CD8-positive, alpha-beta memory T cell (primary cell): ENCODE data around the gene BCL2L2. TPM values are rescaled to one million over a fixed set of nuclear protein-coding genes. Genes with fewer than 3 reads are reported as not detected.

ENCODE experiments used
- CTCF ChIA-PET: fragments of 350-600 bp; sonication (Branson Sonifier 250); formaldehyde crosslinking; loops from one replicate; lab custom pipeline; 2021; ENCODE audit warnings: antibody characterized with exemption; lab: Charles Lee
- POLR2A ChIA-PET: fragments of 350-600 bp; sonication (Branson Sonifier 250); formaldehyde crosslinking; loops from one replicate; lab custom pipeline; 2021; ENCODE audit warnings: antibody characterized with exemption; lab: Charles Lee
- DNase-seq, 5 donors: peaks; one replicate each; pipeline versions ENCODE4 v3.0.0 to v3.0.0-alpha.2; 2020 to 2022; ENCODE audit warnings: mixed read lengths in 1 of 5
- H3K27ac ChIP-seq: one replicate; pipeline ENCODE4 v1.7.0; 2013; ENCODE audit warnings: low read depth, mild to moderate bottlenecking, low read length, moderate library complexity
- H3K27me3 ChIP-seq: 2 replicates; pipeline ENCODE4 v1.7.0; 2013; ENCODE audit warnings: low read length, mild to moderate bottlenecking; ENCODE audit not compliant: insufficient read depth, poor library complexity, severe bottlenecking
- H3K36me3 ChIP-seq: 2 replicates; pipeline ENCODE4 v1.7.0; 2013; ENCODE audit warnings: mild to moderate bottlenecking, low read length, moderate library complexity; ENCODE audit not compliant: insufficient read depth
- H3K4me1 ChIP-seq: 2 replicates; pipeline ENCODE4 v1.7.0; 2013; ENCODE audit warnings: mild to moderate bottlenecking, low read length, moderate library complexity; ENCODE audit not compliant: insufficient read depth
- H3K4me3 ChIP-seq: 2 replicates; pipeline ENCODE4 v1.7.0; 2013; ENCODE audit warnings: mild to moderate bottlenecking, low read length
- H3K9me3 ChIP-seq: 2 replicates; pipeline ENCODE4 v1.7.0; 2013; ENCODE audit warnings: mild to moderate bottlenecking, low read length
- H3K27ac Mint-ChIP-seq, 8 donors: one replicate each; pipeline ENCODE4 v1.8.0; 2020 to 2021; ENCODE audit warnings: mixed read lengths in 8 of 8, mild to moderate bottlenecking in 6 of 8, inconsistent platforms in 3 of 8, moderate library complexity in 3 of 8
- H3K27me3 Mint-ChIP-seq, 2 donors: one replicate each; pipeline ENCODE4 v1.8.0; 2020 to 2021; ENCODE audit warnings: mixed read lengths in 2 of 2, mild to moderate bottlenecking in 1 of 2, moderate library complexity in 1 of 2
- H3K36me3 Mint-ChIP-seq, 3 donors: one replicate each; pipeline ENCODE4 v1.8.0; 2020 to 2021; ENCODE audit warnings: mixed read lengths in 3 of 3, inconsistent platforms in 1 of 3, mild to moderate bottlenecking in 1 of 3
- H3K4me1 Mint-ChIP-seq, 3 donors: one replicate each; pipeline ENCODE4 v1.8.0; 2020 to 2021; ENCODE audit warnings: mixed read lengths in 3 of 3, inconsistent platforms in 1 of 3, mild to moderate bottlenecking in 1 of 3
- H3K4me3 Mint-ChIP-seq, 7 donors: one replicate each; pipeline ENCODE4 v1.8.0; 2020 to 2021; ENCODE audit warnings: mixed read lengths in 7 of 7, mild to moderate bottlenecking in 6 of 7, moderate library complexity in 4 of 7, inconsistent platforms in 2 of 7
- H3K9me3 Mint-ChIP-seq, 5 donors: one replicate each; pipeline ENCODE4 v1.8.0; 2020 to 2022; ENCODE audit warnings: mixed read lengths in 5 of 5, mild to moderate bottlenecking in 3 of 5, moderate library complexity in 2 of 5, inconsistent platforms in 1 of 5
- polyA plus RNA-seq: library from polyadenylated mRNA; unstranded; fragments of 300-500 nt; fragmentation: Illumina TruSeq; gene quantifications from one replicate; pipeline ENCODE4 v1.2.3, GENCODE V29; 2021
- total RNA-seq, 2 experiments: library from RNA; stranded (reverse); gene quantifications; one replicate each; pipeline ENCODE4 v1.2.3, GENCODE V29; 2021

BCL2L2 gene
- total and polyA plus RNA-seq, 3 experiments from 2014 or later: 0.29 to 1.0 (median 0.86) TPM

DNA sequence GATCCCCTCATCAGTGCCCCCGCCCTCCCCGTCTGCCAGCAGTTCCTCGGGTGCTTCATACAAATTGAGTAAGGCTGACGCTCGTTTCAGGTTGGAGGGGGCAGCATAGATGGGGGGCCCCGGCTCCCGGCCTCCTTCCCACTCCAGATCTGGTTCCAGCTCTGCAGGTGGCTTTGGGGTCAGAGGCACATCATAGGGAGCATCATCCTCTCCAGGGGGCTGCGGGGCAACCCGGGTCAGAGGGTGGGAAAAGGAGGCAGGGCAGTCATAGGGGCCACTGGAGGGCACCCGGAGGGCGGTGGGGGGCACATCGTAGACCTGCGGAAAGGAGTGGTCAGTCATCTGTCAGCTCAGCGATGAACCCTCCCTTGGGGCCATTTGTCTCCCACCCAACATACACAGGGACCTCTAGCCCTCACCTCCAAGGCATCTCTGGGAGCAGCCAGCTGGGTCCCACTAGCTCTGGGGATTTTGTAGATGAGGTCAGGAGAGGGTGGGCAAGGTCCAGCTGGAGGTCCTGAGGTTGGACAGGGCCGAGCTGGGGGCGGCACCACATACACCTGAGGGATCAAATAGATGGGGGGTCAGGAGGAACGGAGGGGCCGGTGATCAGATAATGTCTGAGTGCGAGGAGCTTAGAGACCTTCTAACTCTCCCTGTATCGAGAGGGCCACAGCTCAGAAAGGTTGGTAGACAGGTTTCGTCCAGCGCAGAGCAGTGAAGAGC, 53.3 kb downstream of the BCL2L2 start:
- Mint-ChIP-seq H3K4me3 (no peak overlapping the region), H3K36me3 (no peaks in the 10 kb centered on the region), H3K9me3 (peaks cover 0 to 2% (median 0%) of the 10 kb centered on the region in 5 donors), H3K4me1 (no peaks in the 10 kb centered on the region), H3K27me3 (peaks cover 24 to 40% of the 10 kb centered on the region in 2 donors), H3K27ac (peak overlapping the region in 1 of 8 donors; percentile 84)
- Histone ChIP-seq H3K4me1 (no peaks in the 10 kb centered on the region), H3K9me3 (no peaks in the 10 kb centered on the region), H3K27me3 (peaks cover 6% of the 10 kb centered on the region), H3K36me3 (no peaks in the 10 kb centered on the region), H3K27ac (no peak overlapping the region), H3K4me3 (no peak overlapping the region)
- CTCF ChIA-PET: interaction anchor here (0.9 kb wide), 1 partner anchor 29 kb away, joined by 3 read pairs; no protein-coding TSS in a partner anchor
- POLR2A ChIA-PET: no interaction called here
- DNase-seq: no peak

DNA sequence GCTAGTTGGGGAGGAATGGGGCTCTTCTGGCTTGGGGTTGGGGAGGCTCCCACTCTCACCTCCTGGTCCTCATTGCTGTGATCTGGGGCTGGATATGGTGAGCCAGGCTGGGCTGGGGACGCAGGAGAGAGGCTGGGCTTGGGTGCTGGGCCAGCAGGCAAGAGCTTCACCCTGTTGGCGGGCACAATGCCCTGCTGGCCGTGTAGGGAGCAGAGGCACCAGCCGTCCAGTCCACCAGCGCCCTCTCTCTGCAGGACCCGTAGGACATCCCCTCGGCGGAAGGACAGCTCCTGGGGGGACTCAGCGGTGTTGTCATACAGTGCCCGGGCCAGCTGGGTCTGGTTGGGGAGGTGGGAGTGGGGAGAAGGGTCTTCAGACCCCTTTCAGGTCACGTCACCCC, 53.9 kb downstream of the BCL2L2 start:
- POLR2A ChIA-PET: no interaction called here
- no peaks in the 10 kb centered on the region for H3K36me3 ChIP-seq
- no peaks in the 10 kb centered on the region for H3K4me1 ChIP-seq
- Mint-ChIP-seq H3K4me3 (no peak overlapping the region), H3K4me1 (no peaks in the 10 kb centered on the region), H3K9me3 (peaks cover 0 to 2% (median 0%) of the 10 kb centered on the region in 5 donors), H3K27me3 (peaks cover 22 to 36% of the 10 kb centered on the region in 2 donors), H3K36me3 (no peaks in the 10 kb centered on the region), H3K27ac (no peak overlapping the region)
- H3K9me3 ChIP-seq: no peaks in the 10 kb centered on the region
- H3K4me3 ChIP-seq: no peak overlapping the region
- peaks cover 6% of the 10 kb centered on the region for H3K27me3 ChIP-seq
- no peak overlapping the region for H3K27ac ChIP-seq
- CTCF ChIA-PET: interaction anchor here (0.9 kb wide), 1 partner anchor 29 kb away, joined by 3 read pairs; no protein-coding TSS in a partner anchor
- no peak for DNase-seq

DNA sequence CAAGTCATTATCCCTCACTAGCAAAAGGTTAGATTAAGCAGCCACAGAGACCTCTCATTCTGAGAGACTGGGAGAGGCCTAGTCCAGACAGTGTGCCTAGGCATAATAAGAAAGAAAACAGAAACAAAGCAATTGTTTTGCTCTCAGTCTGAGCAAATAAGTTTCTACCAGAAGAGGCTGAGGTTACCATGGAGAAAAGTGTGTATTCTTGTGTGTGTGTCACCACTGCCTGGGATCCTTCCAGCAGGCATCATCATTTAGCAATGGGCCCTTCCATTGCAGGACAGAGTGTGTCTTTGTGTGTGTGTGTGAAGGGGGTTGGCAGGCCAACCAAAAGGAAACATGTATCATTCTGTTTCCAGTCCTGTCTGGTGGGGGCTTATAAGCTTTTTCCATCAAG, 54.7 kb downstream of the BCL2L2 start:
- Mint-ChIP-seq H3K27me3 (peaks cover 18 to 27% of the 10 kb centered on the region in 2 donors), H3K4me3 (no peak overlapping the region), H3K36me3 (no peaks in the 10 kb centered on the region), H3K9me3 (peaks cover 0 to 2% (median 0%) of the 10 kb centered on the region in 5 donors), H3K27ac (no peak overlapping the region), H3K4me1 (no peaks in the 10 kb centered on the region)
- Histone ChIP-seq H3K36me3 (no peaks in the 10 kb centered on the region), H3K4me3 (no peak overlapping the region), H3K4me1 (no peaks in the 10 kb centered on the region), H3K9me3 (no peaks in the 10 kb centered on the region), H3K27ac (no peak overlapping the region), H3K27me3 (peaks cover 6% of the 10 kb centered on the region)
- DNase-seq: no peak
- CTCF ChIA-PET: interaction anchor here (1.1 kb wide), 1 partner anchor 19 kb away, joined by 3 read pairs; no protein-coding TSS in a partner anchor
- POLR2A ChIA-PET: no interaction called here

Other genes starting within 250 kb of the BCL2L2 start
- gene CDH24, start 249.3 kb upstream of the BCL2L2 start, total RNA-seq: under 1 TPM; 0.82 to 0.88 TPM
- 0.36 TPM for gene CDH24, start 249.3 kb upstream of the BCL2L2 start, polyA plus RNA-seq
- 100 to 1,000 TPM; 195 to 198 TPM for gene ACIN1, start 211.7 kb upstream of the BCL2L2 start, total RNA-seq
- 15.1 TPM for gene ACIN1, start 211.7 kb upstream of the BCL2L2 start, polyA plus RNA-seq
- gene C14orf119, start 211.3 kb upstream of the BCL2L2 start, total RNA-seq: 10 to 100 TPM; 52.5 to 55.6 TPM
- gene C14orf119, start 211.3 kb upstream of the BCL2L2 start, polyA plus RNA-seq: 112 TPM
- not detected for gene CIROP, start 201.8 kb upstream of the BCL2L2 start, total RNA-seq
- not detected for gene CIROP, start 201.8 kb upstream of the BCL2L2 start, polyA plus RNA-seq
- gene CEBPE, start 187.6 kb upstream of the BCL2L2 start, total RNA-seq: under 1 TPM; 0.16 to 0.22 TPM
- not detected for gene CEBPE, start 187.6 kb upstream of the BCL2L2 start, polyA plus RNA-seq
- 1 to 10 TPM; 1.4 to 2.5 TPM for gene SLC7A8, start 123.2 kb upstream of the BCL2L2 start, total RNA-seq
- gene SLC7A8, start 123.2 kb upstream of the BCL2L2 start, polyA plus RNA-seq: 0.51 TPM
- gene RNF212B, start 68.9 kb upstream of the BCL2L2 start, total RNA-seq: not detected
- not detected for gene RNF212B, start 68.9 kb upstream of the BCL2L2 start, polyA plus RNA-seq
- gene HOMEZ, start 20.7 kb upstream of the BCL2L2 start, total RNA-seq: 10 to 100 TPM; 12.8 to 13.4 TPM
- gene HOMEZ, start 20.7 kb upstream of the BCL2L2 start, polyA plus RNA-seq: 4.9 TPM
- 10 to 100 TPM; 16.2 to 18.2 TPM for gene PPP1R3E, start 4.0 kb upstream of the BCL2L2 start, total RNA-seq
- 2.0 TPM for gene PPP1R3E, start 4.0 kb upstream of the BCL2L2 start, polyA plus RNA-seq
- gene PABPN1, start 14.6 kb downstream of the BCL2L2 start, total RNA-seq: 100 to 1,000 TPM; 308 TPM
- gene PABPN1, start 14.6 kb downstream of the BCL2L2 start, polyA plus RNA-seq: 125 TPM
- 1 to 10 TPM; 2.6 to 2.8 TPM for gene SLC22A17, start 46.1 kb downstream of the BCL2L2 start, total RNA-seq
- 1.6 TPM for gene SLC22A17, start 46.1 kb downstream of the BCL2L2 start, polyA plus RNA-seq
- not detected for gene EFS, start 58.3 kb downstream of the BCL2L2 start, total RNA-seq
- not detected for gene EFS, start 58.3 kb downstream of the BCL2L2 start, polyA plus RNA-seq
- not detected for gene IL25, start 66.0 kb downstream of the BCL2L2 start, total RNA-seq
- not detected for gene IL25, start 66.0 kb downstream of the BCL2L2 start, polyA plus RNA-seq
- not detected for gene CMTM5, start 70.2 kb downstream of the BCL2L2 start, total RNA-seq
- not detected for gene CMTM5, start 70.2 kb downstream of the BCL2L2 start, polyA plus RNA-seq
- gene MYH6, start 101.4 kb downstream of the BCL2L2 start, total RNA-seq: under 1 TPM in 1 of 2 experiments, not detected in 1; 0.09 TPM
- gene MYH6, start 101.4 kb downstream of the BCL2L2 start, polyA plus RNA-seq: not detected
- not detected for gene MYH7, start 128.8 kb downstream of the BCL2L2 start, total RNA-seq
- gene MYH7, start 128.8 kb downstream of the BCL2L2 start, polyA plus RNA-seq: not detected
- 10 to 100 TPM; 82.7 to 88.7 TPM for gene NGDN, start 162.9 kb downstream of the BCL2L2 start, total RNA-seq
- gene NGDN, start 162.9 kb downstream of the BCL2L2 start, polyA plus RNA-seq: 74.9 TPM
- 1 to 10 TPM; 2.4 to 2.5 TPM for gene ZFHX2, start 244.9 kb downstream of the BCL2L2 start, total RNA-seq
- gene ZFHX2, start 244.9 kb downstream of the BCL2L2 start, polyA plus RNA-seq: not detected
- 10 to 100 TPM; 13.4 TPM for gene THTPA, start 249.4 kb downstream of the BCL2L2 start, total RNA-seq
- 10.7 TPM for gene THTPA, start 249.4 kb downstream of the BCL2L2 start, polyA plus RNA-seq